ENCODE measurements around the gene RAMP3. TPM values are rescaled to one million over a fixed set of nuclear protein-coding genes. Genes with fewer than 3 reads are reported as not detected.
A peak's percentile ranks its signal among the peaks of the same experiment; 100 is the strongest.

The RAMP3 gene
- total RNA-seq, 4 donors from 2014 or later = 31.9 to 66.5 (median 46.1) TPM

DNA sequence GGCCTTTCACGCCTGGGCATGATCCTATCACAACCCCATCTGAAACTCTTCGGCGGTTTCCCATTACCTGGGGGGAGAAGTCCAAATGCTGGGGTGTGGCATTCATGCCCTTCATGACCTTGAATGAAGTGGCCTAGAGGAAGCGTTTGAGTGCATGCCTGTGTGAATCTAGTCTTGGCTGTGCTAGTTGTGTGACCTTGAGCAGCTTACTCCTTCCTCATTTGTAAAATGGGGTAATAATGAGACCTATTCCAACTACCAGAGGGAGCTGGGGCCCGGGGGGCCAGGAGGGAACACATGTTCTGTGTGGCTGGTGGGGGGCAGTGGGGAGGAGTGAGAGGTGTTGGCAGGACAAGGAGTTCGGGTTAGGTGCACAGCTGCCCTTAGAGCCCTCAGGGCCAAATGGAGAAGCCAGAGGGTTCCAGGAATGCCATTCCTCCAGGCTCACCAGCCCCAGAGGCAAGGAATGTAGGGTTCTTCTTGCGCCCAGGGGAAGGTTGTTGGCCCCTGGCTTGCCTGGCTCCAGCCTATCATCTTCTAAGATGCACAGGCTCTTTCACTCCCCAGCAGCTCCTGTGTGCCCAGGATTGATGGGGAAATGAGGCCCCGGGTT is 24.8 kb upstream of the RAMP3 start:
- WGBS, 2 donors (ENCODE audit: low coverage in 1 of 2) = 78 to 86% methylated on average over 5 of the region's 8 CpGs
- no peak for ATAC-seq
- no peaks in the 10 kb centered on the region for H3K36me3 ChIP-seq

GRCh38 chr7:45133352-45133751 is 24.2 kb upstream of the RAMP3 start:
- TF ChIP-seq POLR2AphosphoS5 (IDR thresholded peaks at IDR 0.05) (no peak), CTCF (IDR thresholded peaks at IDR 0.05) (no peak), POLR2A (IDR thresholded peaks at IDR 0.05) (no peak), EP300 (IDR thresholded peaks at IDR 0.05) (no peak)
- 60% methylated on average over 1 of the region's 4 CpGs; no CpG with 5 or more reads in 1 of the 2 donors for WGBS, 2 donors (ENCODE audit: low coverage in 1 of 2)
- H3K27ac ChIP-seq = no peak overlapping the region
- no peak overlapping the region for H3K4me3 ChIP-seq
- H3K4me1 ChIP-seq = no peaks in the 10 kb centered on the region
- no peaks in the 10 kb centered on the region for H3K36me3 ChIP-seq
- no peaks in the 10 kb centered on the region for H3K9me3 ChIP-seq
- no peak for ATAC-seq
- peaks cover 16% of the 10 kb centered on the region for H3K27me3 ChIP-seq

More for the DNA sequence above, 24.8 kb upstream of the RAMP3 start:
- Histone ChIP-seq H3K27me3 (peaks cover 13% of the 10 kb centered on the region), H3K9me3 (no peaks in the 10 kb centered on the region), H3K4me3 (no peak overlapping the region), H3K4me1 (no peaks in the 10 kb centered on the region), H3K27ac (no peak overlapping the region)
- TF ChIP-seq CTCF (IDR thresholded peaks at IDR 0.05) = no peak
- TF ChIP-seq POLR2A (IDR thresholded peaks at IDR 0.05) = no peak
- TF ChIP-seq EP300 (IDR thresholded peaks at IDR 0.05) = no peak
- TF ChIP-seq POLR2AphosphoS5 (IDR thresholded peaks at IDR 0.05) = no peak

DNA sequence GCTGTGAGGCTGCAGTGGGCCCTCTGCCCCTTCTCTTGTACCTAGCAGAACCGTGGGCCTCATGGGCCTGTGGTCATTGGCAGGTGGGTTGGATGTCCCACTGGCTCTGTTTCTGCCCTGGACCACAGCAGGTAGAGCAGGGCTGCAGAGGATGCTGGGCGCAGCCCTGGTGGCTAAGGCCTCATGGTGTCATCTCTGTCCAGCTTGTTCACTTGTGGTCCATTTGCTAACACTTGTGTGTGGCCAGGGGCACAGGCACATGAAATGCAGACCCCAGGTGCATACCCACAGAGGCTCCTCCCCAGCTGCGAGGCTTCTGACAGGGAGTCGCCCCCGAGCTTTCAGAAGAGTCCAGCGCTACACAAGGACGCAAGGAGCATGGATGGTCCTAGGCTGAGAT is 23.7 kb upstream of the RAMP3 start:
- TF ChIP-seq POLR2AphosphoS5 (IDR thresholded peaks at IDR 0.05) (no peak), POLR2A (IDR thresholded peaks at IDR 0.05) (no peak), CTCF (IDR thresholded peaks at IDR 0.05) (no peak), EP300 (IDR thresholded peaks at IDR 0.05) (no peak)
- Histone ChIP-seq H3K4me3 (no peak overlapping the region), H3K27ac (no peak overlapping the region), H3K36me3 (no peaks in the 10 kb centered on the region), H3K9me3 (no peaks in the 10 kb centered on the region), H3K4me1 (no peaks in the 10 kb centered on the region), H3K27me3 (peaks cover 16% of the 10 kb centered on the region)
- ATAC-seq = no peak
- 97% methylated on average over 5 of the region's 7 CpGs; no CpG with 5 or more reads in 1 of the 2 donors for WGBS, 2 donors (ENCODE audit: low coverage in 1 of 2)

GRCh38 chr7:45136106-45137060 is 21.2 kb upstream of the RAMP3 start:
- TF ChIP-seq POLR2AphosphoS5 (IDR thresholded peaks at IDR 0.05) (no peak), CTCF (IDR thresholded peaks at IDR 0.05) (peak in 3 of 4 experiments; percentile 83 to 85 (median 83)), EP300 (IDR thresholded peaks at IDR 0.05) (no peak), POLR2A (IDR thresholded peaks at IDR 0.05) (no peak)
- no peak overlapping the region for H3K4me3 ChIP-seq
- no peaks in the 10 kb centered on the region for H3K9me3 ChIP-seq
- no peak overlapping the region for H3K27ac ChIP-seq
- H3K36me3 ChIP-seq = no peaks in the 10 kb centered on the region
- H3K27me3 ChIP-seq = peaks cover 16% of the 10 kb centered on the region
- ATAC-seq = peak; percentile 72
- 25 to 38% methylated on average over 6 to 9 of the region's 9 CpGs for WGBS, 2 donors (ENCODE audit: low coverage in 1 of 2)
- H3K4me1 ChIP-seq = no peaks in the 10 kb centered on the region

Data from gastroesophageal sphincter (tissue), 4 donors.